T follicular helper cell (primary cell): Measurements from ENCODE around the gene NSD2.

Experiments
- DNase-seq: peaks from one replicate; pipeline ENCODE4 v3.0.0-alpha.2; 2020; ENCODE audit warnings: low read depth

NSD2 gene

GRCh38 chr4:1945124-1945895 lies 74.1 kb downstream of the NSD2 start:
- DNase-seq: no peak

GRCh38 chr4:1945912-1946311 lies 74.7 kb downstream of the NSD2 start:
- no peak for DNase-seq

GRCh38 chr4:1948232-1948631 lies 77.0 kb downstream of the NSD2 start:
- DNase-seq: no peak

GRCh38 chr4:1948892-1949436 lies 77.8 kb downstream of the NSD2 start:
- DNase-seq: no peak

- DNase-seq: no peak
These were observed 79.2 kb downstream of the NSD2 start for GRCh38 chr4:1950369-1950768.

- DNase-seq: no peak
These were observed 81.0 kb downstream of the NSD2 start for GRCh38 chr4:1952058-1952700.

- no peak for DNase-seq
These were observed 81.5 kb downstream of the NSD2 start for GRCh38 chr4:1952719-1953118.

DNA sequence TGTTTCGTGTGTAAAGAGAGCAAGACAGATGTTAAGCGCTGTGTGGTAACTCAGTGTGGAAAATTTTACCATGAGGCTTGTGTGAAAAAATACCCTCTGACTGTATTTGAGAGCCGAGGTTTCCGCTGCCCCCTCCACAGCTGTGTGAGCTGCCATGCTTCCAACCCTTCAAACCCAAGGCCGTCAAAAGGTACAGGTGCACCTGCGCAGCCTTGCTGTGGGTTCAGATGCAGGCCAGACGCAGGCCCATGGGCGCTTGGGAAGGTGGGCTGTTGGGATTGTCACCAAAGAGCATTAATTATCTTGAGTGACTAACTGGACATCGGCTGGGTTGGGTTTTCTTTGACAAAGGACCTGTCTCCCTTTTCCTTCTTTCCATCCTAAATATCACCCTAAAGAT lies 82.1 kb downstream of the NSD2 start:
- no peak for DNase-seq

GRCh38 chr4:1956631-1957030 lies 85.4 kb downstream of the NSD2 start:
- no peak for DNase-seq

DNA sequence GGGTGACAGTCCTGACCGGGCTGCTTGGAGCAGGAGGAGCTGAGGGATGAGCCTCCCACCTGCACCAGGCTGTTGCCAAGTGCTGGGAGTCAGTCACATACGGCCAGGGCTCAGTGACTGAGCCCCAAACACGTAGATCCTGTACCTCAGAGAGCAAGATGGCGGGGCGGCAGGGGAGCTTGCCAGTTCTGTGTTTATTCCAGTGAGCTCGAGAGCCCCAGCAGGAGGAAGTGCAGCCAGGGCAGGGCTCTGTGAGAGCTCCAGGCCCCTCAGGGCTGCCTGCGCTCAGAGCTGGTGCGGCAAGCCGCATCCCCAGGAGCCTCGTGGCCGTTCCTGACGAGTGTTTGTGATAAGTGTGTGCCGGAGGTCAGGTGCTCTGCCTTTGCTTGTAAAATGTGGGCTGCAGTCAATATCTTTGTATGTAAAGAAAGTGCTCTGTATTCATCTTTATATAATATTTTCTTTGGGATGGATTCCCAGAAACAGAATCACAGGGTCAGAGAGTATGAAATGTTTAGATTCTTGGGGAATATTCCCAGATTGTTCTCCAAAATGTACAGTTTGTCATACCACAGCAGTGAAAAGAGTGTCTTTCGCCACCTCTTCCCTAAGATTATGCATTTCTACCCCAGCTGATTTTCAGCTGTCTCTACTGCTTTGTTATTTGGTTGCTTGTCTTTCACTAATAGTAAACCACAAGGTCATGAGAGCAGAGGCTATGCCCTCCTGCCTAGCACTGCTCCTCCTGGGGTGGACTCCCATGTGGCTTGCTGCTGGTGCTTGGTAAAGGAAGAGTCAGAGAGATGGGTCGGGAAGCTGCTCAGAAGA lies 87.3 kb downstream of the NSD2 start:
- DNase-seq: no peak

DNA sequence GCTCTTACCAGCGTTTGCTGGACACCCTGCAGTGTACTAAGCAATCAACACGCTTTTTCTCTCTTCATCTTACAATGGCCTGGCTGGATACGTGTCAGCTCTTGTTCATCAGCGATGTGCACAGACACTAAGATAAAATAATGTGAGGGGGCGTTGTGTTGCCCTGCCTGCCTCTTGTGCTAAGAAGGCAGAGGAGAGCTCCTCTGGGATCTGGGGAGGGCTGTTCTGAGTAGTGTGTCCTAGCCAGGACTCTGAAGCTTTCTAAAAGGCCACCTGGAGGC lies 87.9 kb downstream of the NSD2 start:
- DNase-seq: no peak

DNA sequence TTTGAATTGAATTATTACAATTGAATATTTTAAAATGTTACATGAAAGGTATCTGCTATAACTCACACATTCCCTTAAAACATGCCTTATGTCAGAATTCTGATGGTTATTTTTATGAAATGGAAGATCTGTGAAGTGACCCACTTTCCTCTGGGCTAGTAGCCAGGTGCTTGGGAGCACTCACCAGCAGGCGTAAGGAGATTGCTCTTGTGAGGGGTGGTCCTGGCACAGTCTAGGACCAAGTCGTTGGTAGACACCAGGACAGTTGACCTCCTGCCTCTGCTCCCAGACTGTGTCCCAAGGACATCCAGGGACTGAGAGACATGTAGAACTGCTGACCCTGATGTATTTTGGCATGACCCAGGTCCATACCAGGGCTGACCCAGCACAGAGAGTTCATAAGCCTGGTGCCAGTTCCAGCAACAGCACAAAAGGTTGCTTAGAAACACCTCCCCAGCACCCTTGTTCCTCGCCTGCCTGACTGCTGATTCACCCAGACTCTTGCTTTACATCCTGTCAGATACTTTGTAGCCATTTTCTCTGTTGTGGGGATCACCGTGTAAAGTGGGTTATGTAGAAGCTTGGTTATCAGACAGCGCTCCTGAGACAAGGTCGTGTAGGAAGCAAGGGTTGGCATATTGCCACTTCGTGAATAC lies 89.1 kb downstream of the NSD2 start:
- no peak for DNase-seq

- no peak for DNase-seq
These were observed 89.8 kb downstream of the NSD2 start for GRCh38 chr4:1961038-1961437.

- no peak for DNase-seq
These were observed 90.4 kb downstream of the NSD2 start for GRCh38 chr4:1961563-1961962.

DNA sequence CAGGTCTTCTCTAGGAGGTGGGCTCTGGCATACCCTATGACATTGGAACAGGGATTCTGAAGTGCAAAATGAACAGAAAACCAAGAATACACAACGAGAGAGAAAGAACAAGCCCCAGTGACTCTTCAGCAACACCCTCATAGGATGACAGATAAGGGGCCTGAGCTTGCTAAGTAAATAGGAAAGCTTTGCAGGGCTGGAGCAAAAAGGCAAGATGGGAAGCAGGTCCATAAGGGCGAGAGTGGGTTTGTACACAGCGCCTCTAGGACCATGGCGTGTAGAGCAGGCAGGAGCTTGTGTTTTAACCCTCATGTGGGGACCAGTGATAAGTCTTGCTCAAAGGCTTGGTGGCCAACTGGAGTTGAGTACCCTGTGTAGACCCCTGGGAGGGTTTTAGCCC lies 91.8 kb downstream of the NSD2 start:
- DNase-seq: no peak

- DNase-seq: no peak
These were observed 93.2 kb downstream of the NSD2 start for GRCh38 chr4:1964443-1964842.

GRCh38 chr4:1964971-1965370 lies 93.8 kb downstream of the NSD2 start:
- no peak for DNase-seq

GRCh38 chr4:1967512-1968149 lies 96.4 kb downstream of the NSD2 start:
- no peak for DNase-seq

GRCh38 chr4:1968686-1969295 lies 97.6 kb downstream of the NSD2 start:
- DNase-seq: no peak

- DNase-seq: no peak
These were observed 98.9 kb downstream of the NSD2 start for GRCh38 chr4:1969928-1970723.

DNA sequence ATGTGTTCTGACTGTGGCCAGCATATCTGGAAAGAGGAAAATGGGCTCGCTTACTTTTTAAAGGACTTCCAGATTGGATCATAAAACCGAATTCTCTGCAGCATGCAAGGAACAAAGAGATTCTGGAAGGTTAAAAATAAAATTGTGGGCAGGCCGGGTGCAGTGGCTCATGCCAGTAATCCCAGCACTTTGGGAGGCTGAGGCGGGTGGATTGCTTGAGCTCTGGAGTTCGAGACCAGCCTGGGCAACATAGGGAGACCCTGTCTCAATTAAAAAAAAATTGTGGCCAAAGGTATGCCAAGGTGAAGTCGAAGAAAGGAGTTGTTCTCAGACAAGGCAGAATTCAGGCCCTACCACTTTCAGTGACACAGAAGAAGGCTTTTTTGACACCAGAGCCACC lies 99.7 kb downstream of the NSD2 start:
- no peak for DNase-seq
